ENCODE data around the gene MSANTD1. TPM values are rescaled to one million over a fixed set of nuclear protein-coding genes. Genes with fewer than 3 reads are reported as not detected.

MSANTD1 gene
- total RNA-seq (2022; extraction: Qiagen RNA extraction) = 0.05 to 0.18 TPM (median 0.08 TPM) in 5 replicates

DNA sequence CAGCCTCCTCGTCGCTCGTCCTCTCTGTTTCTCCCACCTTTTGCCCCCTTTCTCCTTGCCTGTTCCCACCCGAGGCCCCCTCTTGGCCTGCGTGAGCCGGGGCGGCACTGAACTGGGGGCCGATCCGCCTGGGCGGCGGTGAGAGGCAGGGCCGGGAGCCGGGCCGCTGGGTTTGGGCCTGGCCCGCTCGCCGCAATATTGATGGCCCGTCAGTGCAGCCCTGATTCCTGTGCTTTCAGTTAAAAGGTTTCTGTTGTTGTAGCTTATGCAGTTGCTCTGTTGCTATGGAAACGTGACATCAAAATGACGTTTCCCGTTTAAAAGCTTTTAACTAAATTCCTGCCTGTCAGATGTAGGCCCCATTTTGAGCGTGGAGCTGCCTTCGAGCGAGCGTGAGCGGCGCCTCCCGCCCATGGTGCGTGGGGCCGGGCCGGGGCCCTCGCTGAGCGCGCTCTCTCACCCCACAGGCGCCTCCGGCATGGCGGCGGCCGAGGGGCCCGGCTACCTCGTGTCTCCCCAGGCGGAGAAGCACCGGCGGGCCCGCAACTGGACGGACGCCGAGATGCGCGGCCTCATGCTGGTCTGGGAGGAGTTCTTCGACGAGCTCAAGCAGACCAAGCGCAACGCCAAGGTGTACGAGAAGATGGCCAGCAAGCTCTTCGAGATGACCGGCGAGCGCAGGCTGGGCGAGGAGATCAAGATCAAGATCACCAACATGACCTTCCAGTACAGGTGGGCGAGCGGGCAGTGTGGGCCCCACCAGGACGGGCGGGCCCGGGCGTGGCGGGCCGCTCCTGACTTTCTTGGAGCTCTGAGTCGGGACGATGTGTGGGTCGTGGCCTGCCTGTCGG lies at the start of gene MSANTD1:
Gene MSANTD1 (plus strand): TSS at position 349 of the 851 bp plus-strand sequence. CDS start 64 bp downstream, at position 413.

GRCh38 chr4:3292571-3293400 lies 43.8 kb downstream of the MSANTD1 start, which contains the start of gene RGS12:
RGS12 (plus strand) TSS chr4:3293021; CDS start chr4:3316171, 23,150 bp downstream.

Other genes starting within 250 kb of the MSANTD1 start
- not detected in 5 replicates for gene HTT-AS, start 174.6 kb upstream of the MSANTD1 start, total RNA-seq (2022; extraction: Qiagen RNA extraction)
- gene HTT, start 174.5 kb upstream of the MSANTD1 start, total RNA-seq (2022; extraction: Qiagen RNA extraction) = 10.1 to 16.2 TPM (median 15.2 TPM) in 5 replicates
- 8.2 to 11.6 TPM (median 10.0 TPM) in 5 replicates for gene RGS12, start 43.9 kb downstream of the MSANTD1 start, total RNA-seq (2022; extraction: Qiagen RNA extraction)
- 0.09 to 0.22 TPM (median 0.19 TPM) in 5 replicates for gene HGFAC, start 192.8 kb downstream of the MSANTD1 start, total RNA-seq (2022; extraction: Qiagen RNA extraction)
- 0.17 to 0.36 TPM (median 0.29 TPM) in 5 replicates for gene DOK7, start 214.1 kb downstream of the MSANTD1 start, total RNA-seq (2022; extraction: Qiagen RNA extraction)